ENCODE measurements around the gene FMO5. TPM values are rescaled to one million over a fixed set of nuclear protein-coding genes. Genes with fewer than 3 reads are reported as not detected.

FMO5 gene
- total RNA-seq, 4 donors from 2014 or later = 57.6 to 145 (median 62.6) TPM

- H3K36me3 ChIP-seq = peaks cover 0 to 39% (median 17%) of the 10 kb centered on the region in 4 donors
- WGBS, 2 donors (ENCODE audit: low coverage in 1 of 2) = 52 to 57% methylated on average over 2 of the region's 2 CpGs
- TF ChIP-seq POLR2AphosphoS5 (IDR thresholded peaks at IDR 0.05) (no peak), POLR2A (IDR thresholded peaks at IDR 0.05) (no peak), EP300 (IDR thresholded peaks at IDR 0.05; ENCODE audit: low read depth) (no peak), CTCF (IDR thresholded peaks at IDR 0.05) (no peak)
- no peak overlapping the region for H3K27ac ChIP-seq
- peaks cover 0 to 6% (median 3%) of the 10 kb centered on the region in 4 donors for H3K4me1 ChIP-seq
- in situ Hi-C loops (cut with MboI; ENCODE audit: low pct_ligation_motif_present in 1 of 4, low pct_unique_long_range_greater_than_20kb in 1 of 4, low sequenced_read_pairs in 3 of 4) (loop anchor here in 2 of 4 donors (10.0 to 25.0 kb wide), 2 partner anchors 114 to 367 kb away; no protein-coding TSS in a partner anchor), intact Hi-C loops (cut with DNase I; ENCODE audit: low total_unique reads) (no loop called here)
- no peak overlapping the region for H3K4me3 ChIP-seq
- no peaks in the 10 kb centered on the region for H3K9me3 ChIP-seq
- no peak for DNase-seq
- H3K27me3 ChIP-seq = no peaks in the 10 kb centered on the region
These were observed 45.6 kb upstream of the FMO5 start for GRCh38 chr1:147270721-147271120.

DNA sequence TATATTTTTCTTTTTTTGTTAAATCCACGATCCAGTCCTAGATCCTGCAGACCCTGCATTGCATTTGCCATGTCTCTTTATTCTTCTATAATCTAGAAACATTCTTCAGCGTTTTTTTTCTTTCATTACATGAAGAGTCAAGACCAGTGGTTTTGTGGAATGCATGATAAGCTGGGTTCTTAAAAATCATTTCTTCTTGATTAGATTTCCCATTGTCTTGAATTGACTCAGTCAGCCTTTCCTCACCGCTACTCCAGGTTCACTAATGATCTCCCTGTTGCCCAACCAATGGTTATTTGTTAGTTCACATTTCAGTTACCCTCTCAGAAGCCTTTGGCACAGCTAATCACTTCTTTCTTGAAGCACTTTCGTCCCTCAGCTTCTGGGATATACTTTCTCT, 42.6 kb upstream of the FMO5 start:
- no peaks in the 10 kb centered on the region for H3K4me1 ChIP-seq
- in situ Hi-C loops (cut with MboI; ENCODE audit: low pct_ligation_motif_present in 1 of 4, low pct_unique_long_range_greater_than_20kb in 1 of 4, low sequenced_read_pairs in 3 of 4) (loop anchor here in 1 of 4 donors (25.0 kb wide), 1 partner anchor 370 kb away; no protein-coding TSS in a partner anchor), intact Hi-C loops (cut with DNase I; ENCODE audit: low total_unique reads) (no loop called here)
- no peak for DNase-seq
- peaks cover 0 to 45% (median 18%) of the 10 kb centered on the region in 4 donors for H3K36me3 ChIP-seq
- no peak overlapping the region for H3K4me3 ChIP-seq
- 94 to 100% methylated on average over 3 to 4 of the region's 4 CpGs for WGBS, 2 donors (ENCODE audit: low coverage in 1 of 2)
- H3K27ac ChIP-seq = no peak overlapping the region
- H3K9me3 ChIP-seq = no peaks in the 10 kb centered on the region
- H3K27me3 ChIP-seq = no peaks in the 10 kb centered on the region
- TF ChIP-seq POLR2A (IDR thresholded peaks at IDR 0.05) (no peak), POLR2AphosphoS5 (IDR thresholded peaks at IDR 0.05) (no peak), CTCF (IDR thresholded peaks at IDR 0.05) (no peak), EP300 (IDR thresholded peaks at IDR 0.05; ENCODE audit: low read depth) (no peak)

DNA sequence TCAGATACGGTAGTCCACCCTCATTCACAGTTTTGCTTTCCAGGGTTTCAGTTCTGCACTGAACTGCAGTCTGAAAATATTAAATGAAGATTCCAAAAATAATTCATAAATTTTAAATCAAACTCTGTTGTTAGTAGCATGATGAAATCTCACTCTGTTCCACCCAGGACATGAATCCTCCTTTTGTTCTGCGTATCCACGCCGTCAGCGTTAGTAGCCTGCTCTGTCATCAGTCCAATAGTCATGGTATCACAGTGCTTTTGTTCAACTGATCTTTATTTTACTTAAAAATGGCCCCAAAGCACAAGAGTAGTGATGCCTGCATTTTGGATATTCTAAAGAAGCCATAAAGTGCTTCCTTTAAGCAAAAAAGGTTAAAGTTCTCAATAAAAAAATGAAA, 41.2 kb upstream of the FMO5 start:
- H3K4me1 ChIP-seq = no peaks in the 10 kb centered on the region
- H3K4me3 ChIP-seq = no peak overlapping the region
- in situ Hi-C loops (cut with MboI; ENCODE audit: low pct_ligation_motif_present in 1 of 4, low pct_unique_long_range_greater_than_20kb in 1 of 4, low sequenced_read_pairs in 3 of 4) (loop anchor here in 1 of 4 donors (25.0 kb wide), 1 partner anchor 371 kb away; no protein-coding TSS in a partner anchor), intact Hi-C loops (cut with DNase I; ENCODE audit: low total_unique reads) (no loop called here)
- WGBS, 2 donors (ENCODE audit: low coverage in 1 of 2) = 94 to 97% methylated on average over 5 of the region's 5 CpGs
- H3K9me3 ChIP-seq = no peaks in the 10 kb centered on the region
- no peak overlapping the region for H3K27ac ChIP-seq
- peaks cover 0 to 51% (median 16%) of the 10 kb centered on the region in 4 donors for H3K36me3 ChIP-seq
- no peaks in the 10 kb centered on the region for H3K27me3 ChIP-seq
- no peak for DNase-seq
- TF ChIP-seq CTCF (IDR thresholded peaks at IDR 0.05) = no peak

GRCh38 chr1:147264158-147264768, 39.1 kb upstream of the FMO5 start:
- H3K4me3 ChIP-seq = no peak overlapping the region
- 92 to 100% methylated on average over 2 to 3 of the region's 3 CpGs for WGBS, 2 donors (ENCODE audit: low coverage in 1 of 2)
- in situ Hi-C loops (cut with MboI; ENCODE audit: low pct_ligation_motif_present in 1 of 4, low pct_unique_long_range_greater_than_20kb in 1 of 4, low sequenced_read_pairs in 3 of 4) (loop anchor here in 1 of 4 donors (25.0 kb wide), 1 partner anchor 373 kb away; no protein-coding TSS in a partner anchor), intact Hi-C loops (cut with DNase I; ENCODE audit: low total_unique reads) (no loop called here)
- H3K9me3 ChIP-seq = no peaks in the 10 kb centered on the region
- H3K27me3 ChIP-seq = no peaks in the 10 kb centered on the region
- H3K4me1 ChIP-seq = no peaks in the 10 kb centered on the region
- H3K27ac ChIP-seq = no peak overlapping the region
- TF ChIP-seq POLR2AphosphoS5 (IDR thresholded peaks at IDR 0.05) = no peak
- TF ChIP-seq POLR2A (IDR thresholded peaks at IDR 0.05) = no peak
- no peak for TF ChIP-seq EP300 (IDR thresholded peaks at IDR 0.05; ENCODE audit: low read depth)
- TF ChIP-seq CTCF (IDR thresholded peaks at IDR 0.05) = no peak
- DNase-seq = no peak
- peaks cover 0 to 41% (median 18%) of the 10 kb centered on the region in 4 donors for H3K36me3 ChIP-seq
